HG02852 (cell line): Measurements from ENCODE around the gene XPNPEP1.
"Not testable (repeated sequence)": the region's sequence is repeated elsewhere in the genome, so short reads cannot be mapped to it uniquely, and the experiment has no call there.

Experiments
- ATAC-seq: cut with Tn5 transposase; IDR thresholded peaks from one replicate; pipeline ENCODE4 v1.9.1; 2021; ENCODE audit warnings: mild to moderate bottlenecking, moderate library complexity; ENCODE audit not compliant: unreplicated experiment

Gene XPNPEP1

GRCh38 chr10:109924967-109925620 is 1.8 kb upstream of the XPNPEP1 start:
- no peak for ATAC-seq

GRCh38 chr10:109924087-109924486 is 776 bp upstream of the XPNPEP1 start:
- no peak for ATAC-seq

- ATAC-seq = no peak
These were observed 844 bp downstream of the XPNPEP1 start for GRCh38 chr10:109922358-109922975.

- ATAC-seq = no peak
These were observed 3.3 kb downstream of the XPNPEP1 start for GRCh38 chr10:109920016-109920415.

- peak; percentile 27 for ATAC-seq
These were observed 4.1 kb downstream of the XPNPEP1 start for GRCh38 chr10:109919220-109919619.

- not testable (repeated sequence) for ATAC-seq
These were observed 4.6 kb downstream of the XPNPEP1 start for GRCh38 chr10:109918707-109919106.

GRCh38 chr10:109915566-109915965 is 7.7 kb downstream of the XPNPEP1 start:
- ATAC-seq = no peak

GRCh38 chr10:109914966-109915365 is 8.3 kb downstream of the XPNPEP1 start:
- no peak for ATAC-seq

GRCh38 chr10:109913306-109913892 is 9.9 kb downstream of the XPNPEP1 start:
- no peak for ATAC-seq

- ATAC-seq = peak; percentile 77
These were observed 10.7 kb downstream of the XPNPEP1 start for GRCh38 chr10:109912335-109913281.

GRCh38 chr10:109911903-109912302 is 11.4 kb downstream of the XPNPEP1 start:
- no peak for ATAC-seq

GRCh38 chr10:109906316-109906715 is 17.0 kb downstream of the XPNPEP1 start:
- no peak for ATAC-seq

- no peak for ATAC-seq
These were observed 18.9 kb downstream of the XPNPEP1 start for GRCh38 chr10:109904397-109904796.

GRCh38 chr10:109902992-109903947 is 20.0 kb downstream of the XPNPEP1 start:
- peak; percentile 67 for ATAC-seq

- ATAC-seq = no peak
These were observed 23.7 kb downstream of the XPNPEP1 start for GRCh38 chr10:109899356-109900331.

GRCh38 chr10:109898666-109899355 is 24.5 kb downstream of the XPNPEP1 start:
- ATAC-seq = no peak

GRCh38 chr10:109898007-109898406 is 25.3 kb downstream of the XPNPEP1 start:
- ATAC-seq = no peak

- no peak for ATAC-seq
These were observed 27.5 kb downstream of the XPNPEP1 start for GRCh38 chr10:109895848-109896247.
